GM23248 (cell line): ENCODE measurements around the gene PALM.

Experiments
- EZH2 ChIP-seq: fragments of 200-600 bp; sonication (generic); IDR thresholded peaks from 2 replicates; pipeline ENCODE4 v1.6.1; 2018; ENCODE audit warnings: antibody characterized with exemption, mild to moderate bottlenecking; ENCODE audit not compliant: insufficient read depth, poor library complexity, severe bottlenecking
- EZH2phosphoT487 ChIP-seq: fragments of 200-600 bp; sonication (generic); IDR thresholded peaks from 2 replicates; pipeline ENCODE4 v1.6.1; 2018; ENCODE audit warnings: antibody characterized with exemption, moderate library complexity, mild to moderate bottlenecking, low read depth; ENCODE audit not compliant: insufficient read depth

DNA sequence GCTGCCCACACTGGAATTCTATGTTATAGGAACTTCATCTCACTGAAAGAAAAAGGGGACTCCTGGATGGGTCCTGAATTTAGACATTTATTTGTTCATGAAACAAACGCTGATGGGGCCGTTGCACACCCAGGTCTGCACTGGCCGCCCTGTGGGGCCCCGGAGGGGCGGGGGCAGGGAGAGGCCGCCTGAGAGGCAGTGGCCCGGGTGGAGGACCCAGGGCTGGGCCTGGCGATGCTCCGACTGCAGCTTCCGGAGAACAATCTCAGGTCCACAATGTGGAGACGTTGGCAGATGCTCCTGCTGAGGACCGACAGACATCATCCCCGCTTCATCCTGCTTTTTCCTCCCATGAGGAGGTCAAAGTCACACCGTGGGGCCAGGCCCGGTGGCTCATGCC is 72.2 kb downstream of the PALM start:
- TF ChIP-seq EZH2phosphoT487 (no peak), EZH2 (no peak)
